ENCODE measurements around the gene RBP4.

The RBP4 gene

DNA sequence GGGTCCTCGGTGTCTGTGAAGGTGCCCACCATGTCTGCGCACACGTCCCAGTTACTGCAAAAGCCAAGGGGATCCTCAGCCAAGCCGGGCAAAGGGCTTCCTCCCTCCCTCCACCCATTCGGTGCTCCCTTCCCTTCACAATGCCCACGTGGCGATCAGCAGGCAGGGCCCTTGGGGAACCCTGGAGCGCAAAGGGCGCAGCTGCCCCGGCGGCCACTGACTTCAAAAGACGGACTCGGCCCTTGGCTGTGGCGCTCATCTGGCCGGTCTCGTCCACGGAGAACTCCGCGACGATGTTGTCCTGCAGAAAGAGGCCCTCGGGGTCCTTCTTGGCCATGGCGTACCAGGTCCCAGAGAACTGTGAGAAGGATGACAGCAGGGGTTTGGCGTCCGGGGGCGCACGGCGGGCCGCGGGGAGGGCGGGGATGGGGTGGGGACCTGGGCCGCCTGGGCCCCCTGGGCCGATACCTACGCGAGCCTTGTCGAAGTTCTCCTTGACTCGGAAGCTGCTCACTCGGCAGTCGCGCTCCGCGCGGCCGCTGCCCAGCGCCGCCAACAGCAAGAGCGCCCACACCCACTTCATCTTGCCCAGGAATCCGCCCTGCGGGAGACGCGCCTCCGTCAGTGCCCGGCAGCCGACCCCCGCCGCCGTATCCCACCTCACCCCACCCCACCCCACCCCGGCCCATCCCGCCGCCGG, 439 bp downstream of the RBP4 start:
- no peak overlapping the region for H3K27ac Mint-ChIP-seq
- no peak overlapping the region for H3K4me3 Mint-ChIP-seq
- H3K9me3 Mint-ChIP-seq, result no peaks in the 10 kb centered on the region
- ATAC-seq (no peak), DNase-seq (ENCODE audit: low spot score in 2 of 2) (no peak)
- H3K4me1 Mint-ChIP-seq, result no peaks in the 10 kb centered on the region
- no peaks in the 10 kb centered on the region for H3K36me3 Mint-ChIP-seq

DNA sequence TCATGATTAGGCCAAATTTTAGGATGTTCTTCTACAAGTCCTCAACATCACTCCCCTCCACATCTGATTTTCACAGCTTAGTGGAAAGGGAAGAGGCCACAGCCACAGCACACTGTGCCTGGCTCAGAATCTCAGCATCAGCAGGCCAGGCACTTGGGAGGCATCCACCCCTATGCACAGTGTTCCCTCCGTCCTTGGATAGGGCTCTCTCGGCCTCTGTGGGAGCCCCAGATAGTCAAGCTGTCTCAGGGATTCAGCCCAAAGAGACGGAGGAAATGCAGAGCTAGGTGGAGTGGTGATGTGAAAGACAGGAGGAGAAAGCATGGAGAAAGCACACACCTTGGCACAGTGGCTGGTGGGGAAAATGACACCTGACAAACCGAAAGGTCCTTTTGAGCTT, 1.3 kb downstream of the RBP4 start:
- Mint-ChIP-seq H3K9me3 (no peaks in the 10 kb centered on the region), H3K36me3 (no peaks in the 10 kb centered on the region), H3K4me1 (no peaks in the 10 kb centered on the region), H3K27ac (no peak overlapping the region), H3K4me3 (no peak overlapping the region)
- no peak for DNase-seq (ENCODE audit: low spot score in 2 of 2)
- no peak for ATAC-seq

DNA sequence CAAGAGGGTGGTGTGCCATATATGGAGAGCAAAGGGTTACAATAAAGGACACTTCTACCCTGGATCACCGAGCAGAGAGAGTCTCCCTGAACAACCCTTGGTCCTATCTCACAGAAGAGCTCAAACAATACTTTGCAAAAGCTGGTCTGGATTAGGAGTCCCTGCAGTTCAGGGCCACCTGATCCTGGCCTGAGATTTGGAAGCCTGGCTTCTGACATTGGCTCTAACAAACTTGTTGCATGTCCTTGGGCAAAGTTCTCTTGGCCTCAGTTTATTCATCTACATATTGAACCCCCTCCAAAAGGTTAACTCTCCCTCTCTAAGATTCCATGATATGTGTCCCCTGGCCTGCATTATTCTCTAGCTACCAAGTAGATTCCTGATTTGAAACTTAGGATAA, 1.7 kb downstream of the RBP4 start:
- Mint-ChIP-seq H3K4me1 (no peaks in the 10 kb centered on the region), H3K4me3 (no peak overlapping the region), H3K36me3 (no peaks in the 10 kb centered on the region), H3K9me3 (no peaks in the 10 kb centered on the region), H3K27ac (no peak overlapping the region)
- no peak for ATAC-seq
- DNase-seq (ENCODE audit: low spot score in 2 of 2), result no peak

DNA sequence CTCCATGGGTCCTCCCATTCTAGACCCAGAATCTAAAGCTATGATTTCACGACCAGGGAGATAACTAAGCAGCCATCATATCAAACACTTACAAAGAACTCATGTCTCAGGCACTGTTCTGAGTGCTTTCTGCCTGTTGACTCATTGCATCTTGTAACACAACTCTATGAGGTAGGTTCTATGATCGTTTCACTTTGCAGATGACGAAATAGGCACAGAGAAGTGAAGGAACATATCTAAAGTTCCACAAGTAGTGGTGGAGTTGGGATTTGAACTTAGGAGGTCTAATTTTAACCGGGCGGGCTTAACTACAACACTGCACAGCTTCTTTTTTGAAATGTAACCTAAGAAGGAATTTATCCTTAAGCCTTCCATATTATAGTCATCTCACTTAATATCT, 2.9 kb downstream of the RBP4 start:
- Mint-ChIP-seq H3K9me3 (no peaks in the 10 kb centered on the region), H3K4me3 (no peak overlapping the region), H3K4me1 (no peaks in the 10 kb centered on the region), H3K36me3 (no peaks in the 10 kb centered on the region), H3K27ac (no peak overlapping the region)
- ATAC-seq (no peak), DNase-seq (ENCODE audit: low spot score in 2 of 2) (no peak)

DNA sequence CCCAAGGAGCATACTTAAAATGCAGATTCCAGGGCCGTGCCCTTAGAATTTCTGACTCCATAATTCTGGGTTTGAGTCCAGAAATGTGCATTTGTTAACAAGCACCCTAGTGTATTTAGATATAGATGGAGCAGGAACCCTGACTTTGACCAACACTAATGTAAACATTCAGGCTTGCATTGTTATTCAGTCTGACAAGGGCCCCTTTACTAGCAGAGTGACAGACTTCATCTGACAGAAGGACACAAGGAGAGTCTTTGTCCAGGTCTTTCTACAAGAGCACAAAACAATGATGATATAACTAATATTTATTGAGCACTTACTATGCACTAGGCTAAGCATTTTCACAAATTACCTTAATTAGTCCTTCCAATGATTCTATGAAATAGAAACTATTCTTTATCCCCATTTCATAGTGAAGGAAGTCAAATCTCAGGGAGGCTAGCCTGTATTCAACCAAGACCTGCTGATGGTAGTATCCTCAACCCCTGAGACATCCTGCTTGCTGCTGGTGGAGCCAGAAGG, 3.9 kb downstream of the RBP4 start:
- no peak overlapping the region for H3K4me3 Mint-ChIP-seq

DNA sequence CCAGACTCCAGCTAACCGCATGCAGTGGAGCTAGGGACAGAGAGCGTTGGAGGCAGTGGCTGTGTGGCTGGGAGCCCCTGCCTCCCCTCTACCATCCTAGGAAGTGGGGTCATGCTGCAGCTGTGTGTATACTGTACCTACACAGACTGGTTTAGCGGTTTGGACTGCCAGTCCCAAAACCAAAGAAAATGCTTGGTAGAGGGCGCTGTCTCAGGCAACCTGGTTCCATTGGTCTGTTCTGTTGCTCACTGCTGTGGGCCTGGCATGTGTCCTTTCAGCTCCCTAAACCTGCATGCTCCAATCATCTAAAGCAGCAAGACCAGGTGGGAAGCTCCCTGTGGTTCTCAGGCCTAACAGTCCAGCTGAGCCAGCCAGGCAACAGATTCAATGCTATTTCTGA, 4.5 kb downstream of the RBP4 start:
- ATAC-seq, result no peak
- H3K4me1 Mint-ChIP-seq, result no peaks in the 10 kb centered on the region
- DNase-seq (ENCODE audit: low spot score in 2 of 2), result no peak
- no peak overlapping the region for H3K4me3 Mint-ChIP-seq
- no peaks in the 10 kb centered on the region for H3K9me3 Mint-ChIP-seq
- H3K27ac Mint-ChIP-seq, result no peak overlapping the region
- no peaks in the 10 kb centered on the region for H3K36me3 Mint-ChIP-seq

More for the DNA sequence above, 3.9 kb downstream of the RBP4 start:
- H3K27ac Mint-ChIP-seq, result no peak overlapping the region
- no peaks in the 10 kb centered on the region for H3K4me1 Mint-ChIP-seq
- H3K36me3 Mint-ChIP-seq, result no peaks in the 10 kb centered on the region
- no peak for DNase-seq (ENCODE audit: low spot score in 2 of 2)
- H3K9me3 Mint-ChIP-seq, result no peaks in the 10 kb centered on the region
- ATAC-seq, result no peak

DNA sequence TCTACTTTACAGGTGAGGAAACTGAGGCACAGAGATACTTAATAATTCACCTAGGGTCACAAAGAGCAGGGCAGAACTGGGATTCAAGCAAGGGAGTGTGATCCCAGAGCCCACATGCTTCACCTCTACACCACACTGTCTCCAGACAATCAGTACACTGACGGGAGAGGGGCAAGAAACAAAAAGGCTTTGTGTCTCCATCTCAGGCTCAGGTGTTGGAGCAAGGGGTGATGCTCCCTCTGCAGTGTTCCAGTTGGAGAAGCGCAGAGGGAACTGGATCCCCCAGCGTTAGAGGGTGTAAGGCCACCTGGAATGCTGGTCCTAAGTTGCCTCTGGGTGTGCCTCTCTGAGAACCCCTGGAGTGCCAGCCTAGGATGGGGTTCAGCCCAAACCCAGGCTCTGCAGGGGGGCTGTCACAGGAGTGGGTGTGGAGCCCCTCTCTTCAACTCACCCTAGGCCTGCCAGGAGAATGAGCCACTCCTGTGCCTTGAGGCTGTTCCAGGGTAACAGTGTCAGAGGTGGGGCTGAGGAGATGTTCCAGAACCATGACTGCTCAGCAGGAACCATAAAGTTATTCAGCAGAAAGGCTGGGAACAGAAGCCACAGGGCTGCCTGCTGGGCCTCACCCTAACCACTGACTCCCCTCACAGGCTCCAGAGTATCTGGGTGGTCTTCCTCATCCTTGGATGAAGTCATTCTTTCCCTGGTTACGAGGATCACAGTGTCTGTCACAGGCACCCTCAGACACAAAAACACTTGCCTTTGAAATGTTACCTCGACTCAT, 5.5 kb downstream of the RBP4 start:
- H3K27ac Mint-ChIP-seq, result no peak overlapping the region
- no peaks in the 10 kb centered on the region for H3K4me1 Mint-ChIP-seq
- H3K4me3 Mint-ChIP-seq, result no peak overlapping the region
- ATAC-seq (peak; percentile 36), DNase-seq (ENCODE audit: low spot score in 2 of 2) (no peak)
- no peaks in the 10 kb centered on the region for H3K9me3 Mint-ChIP-seq
- no peaks in the 10 kb centered on the region for H3K36me3 Mint-ChIP-seq

DNA sequence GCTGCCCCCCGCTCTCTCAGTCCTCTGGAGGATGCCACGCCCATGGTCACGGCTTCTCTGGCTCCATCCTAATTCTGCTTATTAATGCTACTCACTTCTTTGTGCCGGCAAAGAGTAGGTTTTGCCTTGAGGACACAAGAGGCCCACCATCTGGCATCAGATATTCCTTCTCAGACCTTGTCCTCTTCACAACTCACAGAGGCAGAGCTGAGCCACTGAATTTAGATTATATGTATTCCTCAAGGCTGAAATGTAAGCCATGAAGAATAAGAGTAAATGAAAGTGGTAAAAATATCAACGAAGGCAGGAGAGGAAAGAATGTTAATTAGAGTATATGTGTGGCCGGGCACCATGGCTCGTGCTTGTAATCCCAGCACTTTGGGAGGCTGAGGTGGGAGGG, 6.5 kb downstream of the RBP4 start:
- Mint-ChIP-seq H3K4me1 (no peaks in the 10 kb centered on the region), H3K36me3 (no peaks in the 10 kb centered on the region), H3K9me3 (no peaks in the 10 kb centered on the region), H3K4me3 (no peak overlapping the region), H3K27ac (no peak overlapping the region)
- no peak for ATAC-seq
- no peak for DNase-seq (ENCODE audit: low spot score in 2 of 2)

DNA sequence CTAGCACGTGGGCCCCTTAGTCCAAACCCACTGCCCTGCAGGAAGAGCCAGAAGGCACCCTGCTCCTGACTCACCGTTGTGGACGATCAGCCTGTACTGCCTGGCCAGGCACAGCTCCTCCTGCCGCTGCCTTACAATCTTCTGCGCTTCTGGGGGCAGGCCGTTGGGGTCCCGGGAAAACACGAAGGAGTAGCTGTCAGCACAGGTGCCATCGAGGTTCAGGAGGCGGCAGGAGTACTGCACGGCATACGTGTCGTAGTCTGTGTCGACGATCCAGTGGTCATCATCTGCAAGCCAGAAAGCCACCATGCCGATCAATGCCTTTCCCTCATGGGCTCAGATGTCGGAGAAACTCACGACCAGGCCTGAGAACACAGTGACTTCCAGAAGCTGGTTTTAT, 7.3 kb downstream of the RBP4 start:
- Mint-ChIP-seq H3K9me3 (no peaks in the 10 kb centered on the region), H3K27ac (no peak overlapping the region), H3K4me3 (no peak overlapping the region), H3K4me1 (no peaks in the 10 kb centered on the region), H3K36me3 (no peaks in the 10 kb centered on the region)
- ATAC-seq (no peak), DNase-seq (ENCODE audit: low spot score in 2 of 2) (no peak)

DNA sequence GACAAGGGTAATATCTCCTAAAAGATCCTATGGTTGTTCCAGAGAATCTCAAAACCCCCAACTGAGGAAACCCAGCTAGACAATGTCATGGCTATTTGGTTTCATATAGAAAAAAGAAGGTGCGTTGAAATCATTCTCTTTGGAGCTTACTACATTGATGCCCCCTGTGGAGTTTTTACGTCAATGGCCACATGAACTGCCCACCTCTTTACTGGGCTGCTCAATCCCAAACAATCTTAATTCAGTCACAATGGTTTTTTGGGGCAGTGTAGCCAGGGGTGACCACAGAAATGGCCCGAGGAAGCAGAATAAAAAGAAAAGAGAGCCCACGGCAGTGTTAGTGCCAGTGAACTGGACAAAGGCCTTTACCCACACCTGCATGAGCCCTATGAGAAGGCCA, 7.8 kb downstream of the RBP4 start:
- H3K36me3 Mint-ChIP-seq, result no peaks in the 10 kb centered on the region
- no peaks in the 10 kb centered on the region for H3K4me1 Mint-ChIP-seq
- DNase-seq (ENCODE audit: low spot score in 2 of 2), result no peak
- no peak overlapping the region for H3K4me3 Mint-ChIP-seq
- H3K9me3 Mint-ChIP-seq, result no peaks in the 10 kb centered on the region
- H3K27ac Mint-ChIP-seq, result no peak overlapping the region
- no peak for ATAC-seq

DNA sequence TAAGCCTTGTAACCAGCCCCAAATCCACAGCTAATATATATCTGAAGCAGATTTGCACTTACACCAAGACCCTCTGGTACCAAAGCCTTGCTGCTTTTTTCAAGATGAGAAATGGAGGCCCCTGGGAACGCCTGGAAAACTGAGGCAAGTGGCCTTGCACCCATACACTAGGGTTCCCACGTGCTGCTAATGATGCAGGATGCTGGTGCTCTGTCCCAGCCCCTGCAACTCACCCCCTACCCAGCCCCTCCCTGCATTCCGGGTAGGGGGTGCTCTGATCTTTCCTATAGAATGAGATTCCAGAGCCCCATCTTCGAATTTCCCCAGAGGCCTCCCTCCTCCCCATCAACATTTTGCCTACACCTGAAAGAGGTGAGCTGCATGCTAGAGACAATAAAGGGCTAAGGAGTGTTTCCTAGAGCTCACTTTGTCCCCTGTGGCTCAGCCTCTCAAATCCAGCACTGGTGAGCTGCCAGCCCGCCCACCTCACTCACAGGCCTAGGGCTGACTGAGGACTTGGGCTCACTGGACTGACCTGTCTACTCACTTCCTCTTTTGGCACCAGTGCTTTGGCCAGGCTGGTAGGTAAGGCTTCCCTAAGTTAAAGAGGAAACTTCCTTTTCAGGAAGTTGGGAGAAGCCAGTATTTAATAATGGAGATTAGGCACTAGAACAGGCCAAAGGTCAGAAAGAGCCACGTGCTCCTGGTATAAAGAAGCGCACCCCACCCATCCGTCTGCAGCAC, 9.8 kb downstream of the RBP4 start:
- no peak for ATAC-seq
- Mint-ChIP-seq H3K4me1 (no peaks in the 10 kb centered on the region), H3K27ac (no peak overlapping the region), H3K36me3 (no peaks in the 10 kb centered on the region), H3K4me3 (no peak overlapping the region), H3K9me3 (no peaks in the 10 kb centered on the region)
- DNase-seq (ENCODE audit: low spot score in 2 of 2), result no peak

DNA sequence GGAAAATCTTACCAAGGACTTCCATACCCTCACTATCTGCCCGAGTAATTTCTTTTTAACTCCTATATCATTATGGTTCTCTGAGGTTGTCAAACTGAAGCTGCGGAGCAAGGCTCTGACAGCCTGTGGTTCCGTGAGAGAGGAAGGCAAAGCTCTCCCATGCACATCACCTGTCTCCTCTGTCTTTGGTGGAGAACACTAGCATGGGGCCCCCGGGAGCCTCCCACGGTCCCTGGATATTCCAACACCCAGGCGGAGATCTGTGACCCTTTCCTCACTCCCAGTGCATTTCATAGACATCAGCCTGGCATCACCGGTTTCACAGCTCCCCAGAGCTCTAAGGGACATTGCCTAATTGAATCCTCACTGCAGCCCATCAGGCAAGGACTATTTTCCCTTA, 10.4 kb downstream of the RBP4 start:
- no peak for DNase-seq (ENCODE audit: low spot score in 2 of 2)
- Mint-ChIP-seq H3K27ac (no peak overlapping the region), H3K36me3 (no peaks in the 10 kb centered on the region), H3K4me3 (no peak overlapping the region), H3K9me3 (no peaks in the 10 kb centered on the region), H3K4me1 (no peaks in the 10 kb centered on the region)
- ATAC-seq, result no peak

DNA sequence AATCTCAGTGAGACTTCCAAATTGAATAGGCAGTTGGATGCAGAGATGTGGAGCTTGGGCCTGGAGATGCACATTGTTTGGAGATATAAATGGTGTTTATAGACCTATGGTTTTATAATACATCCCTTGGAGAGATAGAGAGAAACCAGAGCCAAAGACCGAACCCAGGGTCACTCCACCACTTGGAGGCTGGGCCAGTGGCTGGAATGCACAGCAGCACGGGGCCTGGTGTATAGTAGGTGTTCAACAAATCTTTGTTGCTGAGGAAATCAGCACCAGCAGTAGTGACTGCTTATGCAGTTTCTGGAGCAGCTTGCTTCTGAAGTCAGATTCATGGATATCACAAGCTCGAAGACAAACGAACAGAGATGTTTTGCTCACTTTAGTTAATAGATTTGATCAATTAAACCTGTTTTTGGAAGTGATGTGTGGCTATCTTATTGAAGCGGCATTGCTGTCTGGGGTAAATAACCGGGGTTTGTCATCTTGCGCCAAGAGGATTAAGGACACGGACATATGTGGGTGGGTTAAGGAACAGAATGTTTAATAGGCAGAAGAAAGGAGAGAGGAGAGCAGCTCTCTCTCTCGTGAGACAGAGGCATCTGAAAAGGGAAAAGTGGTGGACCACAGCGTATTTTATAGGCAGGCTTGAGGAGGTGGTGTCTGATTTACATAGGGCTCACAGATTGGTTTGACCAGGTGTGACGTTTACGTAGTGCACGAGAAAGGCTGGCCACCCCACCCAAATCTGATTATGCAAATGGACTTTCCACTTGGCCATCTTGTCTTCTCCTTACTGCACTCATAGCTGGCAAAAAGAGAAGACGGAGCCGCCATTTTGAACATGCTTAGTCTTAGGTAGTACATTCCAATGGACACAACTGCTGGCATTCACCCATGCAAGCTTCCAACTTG, 11.1 kb downstream of the RBP4 start:
- no peak for DNase-seq (ENCODE audit: low spot score in 2 of 2)
- no peak for ATAC-seq
- H3K4me3 Mint-ChIP-seq, result no peak overlapping the region
- no peaks in the 10 kb centered on the region for H3K4me1 Mint-ChIP-seq
- H3K36me3 Mint-ChIP-seq, result no peaks in the 10 kb centered on the region
- H3K27ac Mint-ChIP-seq, result no peak overlapping the region
- H3K9me3 Mint-ChIP-seq, result no peaks in the 10 kb centered on the region

DNA sequence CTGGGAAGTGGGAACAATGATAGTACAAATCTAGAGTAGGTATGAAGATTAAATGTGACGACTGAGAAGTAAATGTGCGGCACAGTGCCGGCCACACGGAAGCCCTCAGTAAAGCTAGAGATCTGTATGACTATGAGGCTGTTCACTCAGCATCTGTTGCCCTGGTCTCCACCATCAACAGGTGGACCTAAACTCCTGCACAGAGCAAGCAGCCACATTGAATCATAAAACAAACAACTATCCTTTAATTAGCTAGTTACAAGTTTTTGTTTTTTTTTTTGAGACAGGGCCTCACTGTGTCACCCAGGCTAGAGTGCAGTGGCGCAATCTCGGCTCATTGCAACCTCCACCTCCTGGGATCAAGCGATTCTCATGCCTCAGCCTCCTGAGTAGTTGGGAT, 16.6 kb downstream of the RBP4 start:
- Mint-ChIP-seq H3K36me3 (no peaks in the 10 kb centered on the region), H3K4me1 (no peaks in the 10 kb centered on the region), H3K27ac (no peak overlapping the region), H3K4me3 (no peak overlapping the region), H3K9me3 (peaks cover 7% of the 10 kb centered on the region)
- DNase-seq (ENCODE audit: low spot score in 2 of 2) (no peak), ATAC-seq (no peak)

DNA sequence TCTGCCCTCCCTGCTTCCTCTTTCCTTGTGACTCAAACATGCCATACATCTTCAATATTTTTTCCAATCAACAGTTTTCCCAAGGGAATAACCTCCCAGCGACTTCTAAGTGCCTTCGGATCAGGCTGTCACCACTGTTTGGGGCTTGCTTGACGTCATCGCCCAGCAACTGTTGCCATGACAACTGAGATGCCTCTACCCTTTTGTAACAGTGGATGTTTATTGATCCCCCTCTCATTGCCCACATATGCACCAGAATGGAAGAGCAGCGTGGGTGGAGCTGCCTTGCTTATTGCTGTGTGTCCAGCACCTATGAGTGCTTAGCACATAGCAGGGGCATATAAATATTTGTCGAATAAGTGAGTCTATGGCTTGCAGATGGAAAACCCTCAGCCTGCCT, 20.2 kb downstream of the RBP4 start:
- DNase-seq (ENCODE audit: low spot score in 2 of 2) (no peak), ATAC-seq (no peak)
- Mint-ChIP-seq H3K27ac (no peak overlapping the region), H3K9me3 (peaks cover 11% of the 10 kb centered on the region), H3K36me3 (no peaks in the 10 kb centered on the region), H3K4me3 (no peak overlapping the region), H3K4me1 (no peaks in the 10 kb centered on the region)

Measured in stimulated activated effector memory CD8-positive, alpha-beta T cell treated with anti-CD3 and anti-CD28 coated beads, Interleukin-12 subunit alpha, Interleukin-12 subunit beta, amount 100 ng/mL, for 72 hours (primary cell).